Measurements from ENCODE around the gene MAP7D3. TPM values are rescaled to one million over a fixed set of nuclear protein-coding genes. Genes with fewer than 3 reads are reported as not detected.

Gene MAP7D3
- total RNA-seq, 1 donor from 2014 or later = 6.6 TPM

GRCh38 chrX:136192839-136193414 lies 58.3 kb downstream of the MAP7D3 start:
- no peaks in the 10 kb centered on the region for H3K36me3 Mint-ChIP-seq (ENCODE audit: low read depth, unreplicated experiment)
- peaks cover 3% of the 10 kb centered on the region for H3K27me3 Mint-ChIP-seq (ENCODE audit: unreplicated experiment)
- DNase-seq (ENCODE audit: low spot score) = no peak
- no peaks in the 10 kb centered on the region for H3K9me3 Mint-ChIP-seq (ENCODE audit: unreplicated experiment)
- peaks cover 16% of the 10 kb centered on the region for H3K4me1 Mint-ChIP-seq (ENCODE audit: unreplicated experiment)
- H3K27ac Mint-ChIP-seq (ENCODE audit: unreplicated experiment) = no peak overlapping the region
- TF ChIP-seq, protein P1, sequence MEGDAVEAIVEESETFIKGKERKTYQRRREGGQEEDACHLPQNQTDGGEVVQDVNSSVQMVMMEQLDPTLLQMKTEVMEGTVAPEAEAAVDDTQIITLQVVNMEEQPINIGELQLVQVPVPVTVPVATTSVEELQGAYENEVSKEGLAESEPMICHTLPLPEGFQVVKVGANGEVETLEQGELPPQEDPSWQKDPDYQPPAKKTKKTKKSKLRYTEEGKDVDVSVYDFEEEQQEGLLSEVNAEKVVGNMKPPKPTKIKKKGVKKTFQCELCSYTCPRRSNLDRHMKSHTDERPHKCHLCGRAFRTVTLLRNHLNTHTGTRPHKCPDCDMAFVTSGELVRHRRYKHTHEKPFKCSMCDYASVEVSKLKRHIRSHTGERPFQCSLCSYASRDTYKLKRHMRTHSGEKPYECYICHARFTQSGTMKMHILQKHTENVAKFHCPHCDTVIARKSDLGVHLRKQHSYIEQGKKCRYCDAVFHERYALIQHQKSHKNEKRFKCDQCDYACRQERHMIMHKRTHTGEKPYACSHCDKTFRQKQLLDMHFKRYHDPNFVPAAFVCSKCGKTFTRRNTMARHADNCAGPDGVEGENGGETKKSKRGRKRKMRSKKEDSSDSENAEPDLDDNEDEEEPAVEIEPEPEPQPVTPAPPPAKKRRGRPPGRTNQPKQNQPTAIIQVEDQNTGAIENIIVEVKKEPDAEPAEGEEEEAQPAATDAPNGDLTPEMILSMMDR (IDR thresholded peaks at IDR 0.05; ENCODE audit: unreplicated experiment) = no peak
- no peak overlapping the region for H3K4me3 Mint-ChIP-seq (ENCODE audit: unreplicated experiment)

- TF ChIP-seq, protein P1 (IDR thresholded peaks at IDR 0.05; ENCODE audit: unreplicated experiment) = no peak
- Mint-ChIP-seq H3K4me1 (ENCODE audit: unreplicated experiment) (peaks cover 16% of the 10 kb centered on the region), H3K4me3 (ENCODE audit: unreplicated experiment) (no peak overlapping the region), H3K9me3 (ENCODE audit: unreplicated experiment) (no peaks in the 10 kb centered on the region), H3K36me3 (ENCODE audit: low read depth, unreplicated experiment) (no peaks in the 10 kb centered on the region), H3K27ac (ENCODE audit: unreplicated experiment) (no peak overlapping the region), H3K27me3 (ENCODE audit: unreplicated experiment) (peaks cover 3% of the 10 kb centered on the region)
- no peak for DNase-seq (ENCODE audit: low spot score)
Observed at GRCh38 chrX:136192135-136192534, 59.1 kb downstream of the MAP7D3 start.

GRCh38 chrX:136191171-136191570 lies 60.0 kb downstream of the MAP7D3 start:
- Mint-ChIP-seq H3K36me3 (ENCODE audit: low read depth, unreplicated experiment) (no peaks in the 10 kb centered on the region), H3K9me3 (ENCODE audit: unreplicated experiment) (no peaks in the 10 kb centered on the region), H3K27ac (ENCODE audit: unreplicated experiment) (peak overlapping the region; percentile 58), H3K4me1 (ENCODE audit: unreplicated experiment) (peaks cover 16% of the 10 kb centered on the region), H3K27me3 (ENCODE audit: unreplicated experiment) (peaks cover 3% of the 10 kb centered on the region), H3K4me3 (ENCODE audit: unreplicated experiment) (no peak overlapping the region)
- no peak for DNase-seq (ENCODE audit: low spot score)
- TF ChIP-seq, protein P1 (IDR thresholded peaks at IDR 0.05; ENCODE audit: unreplicated experiment) = no peak

DNA sequence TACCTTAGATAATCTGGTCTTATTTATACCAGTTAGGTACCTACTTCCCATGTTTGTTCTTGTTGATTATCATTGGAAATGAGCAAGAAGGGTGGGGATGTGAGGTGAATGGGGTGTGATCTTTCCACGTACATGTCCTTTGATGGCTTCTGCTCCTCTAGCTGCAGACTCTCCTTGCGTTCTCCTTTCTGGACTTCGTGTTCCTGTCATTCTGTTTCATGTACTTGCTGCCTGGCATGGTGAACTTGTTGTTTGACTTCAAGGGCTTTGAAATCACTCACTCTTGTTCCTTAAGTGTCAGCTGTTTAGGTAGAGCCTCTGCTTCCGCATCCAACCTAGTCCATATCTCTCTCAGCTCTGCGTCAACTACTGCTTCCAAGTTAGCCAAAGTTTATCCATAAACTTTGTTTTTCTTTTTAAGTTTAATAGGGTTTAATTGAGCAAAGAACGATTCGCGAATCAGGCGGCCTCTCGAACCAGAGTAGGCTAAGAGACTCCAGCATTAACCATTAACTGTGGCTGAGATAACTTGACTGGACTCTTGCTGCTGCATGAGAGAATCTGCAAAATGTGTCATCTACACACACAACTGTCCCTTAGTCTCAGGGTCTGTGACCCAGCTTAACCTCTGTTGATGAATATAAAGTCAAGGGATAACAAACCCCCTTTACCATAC lies 61.0 kb downstream of the MAP7D3 start:
- TF ChIP-seq, protein P1 (IDR thresholded peaks at IDR 0.05; ENCODE audit: unreplicated experiment) = no peak
- Mint-ChIP-seq H3K36me3 (ENCODE audit: low read depth, unreplicated experiment) (no peaks in the 10 kb centered on the region), H3K4me1 (ENCODE audit: unreplicated experiment) (peaks cover 16% of the 10 kb centered on the region), H3K9me3 (ENCODE audit: unreplicated experiment) (no peaks in the 10 kb centered on the region), H3K4me3 (ENCODE audit: unreplicated experiment) (no peak overlapping the region), H3K27me3 (ENCODE audit: unreplicated experiment) (peaks cover 3% of the 10 kb centered on the region), H3K27ac (ENCODE audit: unreplicated experiment) (no peak overlapping the region)
- DNase-seq (ENCODE audit: low spot score) = no peak

- H3K27me3 Mint-ChIP-seq (ENCODE audit: unreplicated experiment) = peaks cover 3% of the 10 kb centered on the region
- no peak overlapping the region for H3K27ac Mint-ChIP-seq (ENCODE audit: unreplicated experiment)
- H3K4me1 Mint-ChIP-seq (ENCODE audit: unreplicated experiment) = peaks cover 16% of the 10 kb centered on the region
- no peaks in the 10 kb centered on the region for H3K36me3 Mint-ChIP-seq (ENCODE audit: low read depth, unreplicated experiment)
- no peak overlapping the region for H3K4me3 Mint-ChIP-seq (ENCODE audit: unreplicated experiment)
- no peaks in the 10 kb centered on the region for H3K9me3 Mint-ChIP-seq (ENCODE audit: unreplicated experiment)
- no peak for DNase-seq (ENCODE audit: low spot score)
- TF ChIP-seq, protein P1 (IDR thresholded peaks at IDR 0.05; ENCODE audit: unreplicated experiment) = no peak
Observed at GRCh38 chrX:136189222-136189621, 62.0 kb downstream of the MAP7D3 start.

Measured in endothelial cell (in vitro differentiated cells).